HG02763 (cell line): Measurements from ENCODE around the gene ZNF786.
"Not testable (repeated sequence)": the region's sequence is repeated elsewhere in the genome, so short reads cannot be mapped to it uniquely, and the experiment has no call there.

Source experiments
- ATAC-seq: cut with Tn5 transposase; IDR thresholded peaks from one replicate; pipeline ENCODE4 v1.9.1; 2021; ENCODE audit warnings: mild to moderate bottlenecking, moderate library complexity; ENCODE audit not compliant: unreplicated experiment

Gene ZNF786

DNA sequence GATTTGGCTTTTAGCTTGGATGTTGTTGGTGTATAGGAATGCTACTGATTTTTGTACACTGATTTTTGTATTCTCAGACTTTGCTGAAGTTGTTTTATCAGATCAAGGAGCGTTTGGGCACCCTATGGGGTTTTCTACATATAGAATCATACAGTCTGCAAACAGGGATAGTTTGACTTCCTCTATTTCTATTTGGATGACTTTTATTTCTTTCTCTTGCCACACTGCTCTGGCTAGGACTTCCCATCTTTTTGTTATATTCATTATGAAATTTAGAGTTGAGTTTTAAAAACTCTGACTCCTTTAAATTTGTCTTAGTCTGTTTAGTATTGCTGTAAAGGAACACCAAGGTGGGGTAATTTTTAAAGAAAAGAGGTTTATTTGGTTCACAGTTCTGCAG is 4.7 kb downstream of the ZNF786 start:
- ATAC-seq, result no peak

- ATAC-seq, result no peak
Measured at GRCh38 chr7:149084407-149084806, 6.1 kb downstream of the ZNF786 start.

DNA sequence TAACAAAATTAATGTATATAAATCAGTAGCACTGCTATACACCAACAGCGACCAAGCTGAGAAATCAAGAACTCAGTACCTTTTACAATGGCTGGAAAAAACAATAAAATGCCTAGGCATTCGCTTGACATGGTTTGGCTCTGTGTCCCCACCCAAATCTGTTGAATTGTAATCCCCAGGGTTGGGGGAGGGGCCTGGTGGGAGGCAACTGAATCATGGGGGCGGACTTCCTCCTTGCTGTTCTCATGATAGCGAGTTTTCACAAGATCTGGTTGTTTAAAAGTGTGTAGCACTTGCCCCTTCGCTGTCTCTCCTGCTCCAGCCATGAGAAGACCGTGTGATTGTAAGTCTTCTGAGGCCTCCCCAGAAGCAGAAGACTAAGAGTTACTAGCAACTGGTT is 8.6 kb downstream of the ZNF786 start:
- no peak for ATAC-seq

DNA sequence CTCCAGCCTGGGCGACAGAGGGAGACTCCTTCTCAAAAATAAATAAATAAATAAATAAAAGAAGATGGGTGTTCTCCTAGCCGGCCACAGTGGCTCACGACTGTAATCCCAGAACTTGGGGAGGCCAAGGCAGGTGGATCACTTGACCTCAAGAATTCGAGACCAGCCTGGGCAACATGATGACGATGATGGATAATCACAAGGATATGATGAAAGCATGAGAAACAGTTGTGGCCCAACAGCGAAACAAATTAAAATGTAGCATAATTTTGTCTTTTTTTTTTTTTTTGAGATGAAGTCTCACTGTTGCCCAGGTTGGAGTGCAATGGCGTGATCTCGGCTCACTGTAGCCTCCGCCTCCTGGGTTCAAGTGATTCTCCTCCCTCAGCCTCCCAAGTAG is 12.9 kb downstream of the ZNF786 start:
- no peak for ATAC-seq

DNA sequence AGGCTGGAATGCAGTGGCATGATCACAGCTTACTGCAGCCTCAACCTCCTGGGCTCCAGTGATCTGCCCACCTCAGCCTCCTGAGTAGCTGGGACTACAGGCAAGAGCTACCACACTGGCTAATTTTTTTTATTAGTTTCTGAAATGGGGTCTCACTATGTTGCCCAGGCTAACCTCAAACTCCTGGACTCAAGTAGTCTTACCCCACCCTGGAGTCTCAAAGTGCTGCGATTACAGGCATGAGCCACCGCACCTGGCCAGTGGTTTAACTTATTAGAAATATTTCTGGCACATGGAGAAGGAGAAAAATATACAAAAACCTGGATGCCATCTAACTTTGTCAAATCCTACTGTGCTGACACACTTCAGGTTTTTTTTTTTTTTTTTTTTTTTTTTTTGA is 15.2 kb downstream of the ZNF786 start:
- ATAC-seq, result no peak

DNA sequence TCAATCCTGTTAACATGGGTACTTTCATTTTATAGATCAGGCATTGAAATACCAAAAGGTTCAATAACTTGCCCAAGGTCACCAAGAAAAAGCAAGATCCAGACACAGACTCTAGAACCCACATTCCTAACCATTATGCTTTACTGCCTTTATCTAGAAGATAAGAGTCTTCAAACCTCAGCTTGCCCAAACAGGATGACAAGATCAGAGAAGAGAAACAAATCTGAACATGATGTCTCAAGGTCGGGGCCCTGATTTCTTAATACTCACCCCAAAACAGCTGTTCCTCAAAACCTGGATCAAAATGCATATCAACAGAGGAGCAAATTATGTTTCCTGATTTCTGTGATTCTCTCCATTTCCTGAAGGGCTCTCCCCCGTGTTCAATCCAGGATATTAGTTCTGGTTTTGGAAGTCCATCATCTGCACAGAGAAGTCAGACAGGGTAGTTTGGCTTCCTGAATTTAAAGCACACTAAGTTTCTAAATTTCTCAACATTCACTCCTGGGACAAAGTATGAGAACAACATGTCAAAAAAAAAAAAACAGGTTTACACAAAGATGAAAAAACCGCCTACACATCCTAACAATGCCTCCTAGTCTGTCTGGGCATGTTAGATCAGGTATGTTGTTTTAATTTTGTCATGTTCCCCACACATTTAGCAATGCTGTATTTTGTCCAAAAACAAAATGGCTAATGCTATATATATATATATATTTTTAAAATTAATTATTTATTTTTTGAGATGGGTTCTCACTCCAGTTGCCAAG is 16.2 kb downstream of the ZNF786 start:
- no peak for ATAC-seq

- no peak for ATAC-seq
Measured at GRCh38 chr7:149072438-149072775, 18.1 kb downstream of the ZNF786 start.

GRCh38 chr7:149071641-149072437 is 18.7 kb downstream of the ZNF786 start:
- peak; percentile 49 for ATAC-seq

DNA sequence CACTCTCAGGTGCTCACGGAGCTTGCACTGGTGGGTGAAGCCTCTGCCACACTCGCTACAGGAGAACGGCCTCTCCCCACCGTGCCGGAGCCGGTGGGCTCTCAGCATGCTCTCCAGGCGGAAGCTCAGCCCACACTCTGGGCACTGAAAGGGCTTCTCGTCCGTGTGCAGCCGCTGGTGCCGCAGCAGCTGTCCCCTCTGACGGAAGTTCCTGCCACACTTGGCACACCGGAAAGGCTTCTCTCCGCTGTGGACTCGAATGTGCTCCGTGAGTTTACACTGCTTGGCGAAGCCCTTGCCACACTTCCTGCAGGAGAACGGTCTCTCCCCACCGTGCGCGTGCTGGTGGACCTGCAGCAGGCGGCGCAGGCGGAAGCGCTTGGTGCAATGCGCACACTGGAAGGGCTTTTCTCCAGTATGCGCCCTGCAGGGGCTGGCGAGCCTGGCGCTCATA is 19.3 kb downstream of the ZNF786 start:
- no peak for ATAC-seq

- no peak for ATAC-seq
Measured at GRCh38 chr7:149070372-149071125, 20.0 kb downstream of the ZNF786 start.

DNA sequence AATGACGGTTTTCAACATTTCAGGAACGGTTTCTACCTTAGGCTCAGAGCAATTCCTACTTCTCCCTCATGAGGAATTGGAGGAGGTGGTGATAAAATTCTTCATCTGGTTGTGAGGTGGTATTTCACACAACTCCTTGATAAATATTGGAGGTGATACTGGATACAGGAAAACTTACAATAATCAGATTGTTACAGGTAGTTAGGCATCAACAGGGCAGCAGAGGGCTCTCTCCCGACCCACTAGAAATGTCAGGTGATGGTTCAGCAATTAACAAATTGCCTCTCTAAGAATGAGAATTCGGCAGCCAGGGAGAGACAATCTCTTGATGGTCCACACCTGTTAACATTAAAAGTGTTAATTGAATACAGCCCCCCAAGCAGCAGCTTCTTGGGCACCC is 22.6 kb downstream of the ZNF786 start:
- no peak for ATAC-seq

GRCh38 chr7:149063476-149063875 is 27.0 kb downstream of the ZNF786 start:
- ATAC-seq, result no peak

- ATAC-seq, result not testable (repeated sequence)
Measured at GRCh38 chr7:149062217-149062899, 28.2 kb downstream of the ZNF786 start.

- no peak for ATAC-seq
Measured at GRCh38 chr7:149060156-149060555, 30.4 kb downstream of the ZNF786 start.

DNA sequence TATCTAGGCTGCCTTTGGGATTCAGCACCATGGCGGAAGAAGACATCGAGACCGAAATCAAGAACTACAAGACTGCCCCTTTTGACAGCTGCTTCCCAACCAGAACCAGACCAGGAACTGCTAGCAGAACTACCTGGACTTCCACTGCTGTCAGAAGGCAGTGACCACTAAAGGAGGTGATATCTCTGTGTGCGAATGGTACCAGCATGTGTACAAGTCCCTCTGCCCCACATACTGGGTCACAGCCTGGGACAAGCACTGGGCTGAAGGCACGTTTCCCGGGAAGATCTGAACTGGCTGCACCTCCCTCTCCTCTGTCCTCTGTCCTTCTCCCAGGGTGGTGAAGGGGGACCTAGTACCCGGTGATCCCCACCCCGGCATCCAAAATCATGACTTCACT is 36.6 kb downstream of the ZNF786 start:
- ATAC-seq, result no peak

DNA sequence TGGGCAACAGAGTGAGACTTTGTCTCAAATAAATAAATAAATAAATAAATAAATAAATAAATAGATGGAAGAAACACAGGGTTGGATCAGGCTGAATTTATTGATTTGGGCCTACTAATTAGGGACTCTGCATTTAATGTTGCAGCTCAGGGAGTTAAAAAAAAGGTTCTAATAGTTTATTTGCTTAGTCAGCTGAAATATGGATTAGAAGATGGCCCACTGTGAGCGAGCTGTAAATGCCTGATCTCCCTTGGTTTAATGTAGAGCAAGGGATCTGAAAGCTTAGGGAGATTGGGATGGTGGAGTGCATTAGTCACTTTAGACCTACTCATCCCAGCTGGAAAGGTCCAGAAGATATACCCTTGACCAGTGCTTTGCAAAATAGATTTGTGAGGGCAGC is 37.1 kb downstream of the ZNF786 start:
- no peak for ATAC-seq

DNA sequence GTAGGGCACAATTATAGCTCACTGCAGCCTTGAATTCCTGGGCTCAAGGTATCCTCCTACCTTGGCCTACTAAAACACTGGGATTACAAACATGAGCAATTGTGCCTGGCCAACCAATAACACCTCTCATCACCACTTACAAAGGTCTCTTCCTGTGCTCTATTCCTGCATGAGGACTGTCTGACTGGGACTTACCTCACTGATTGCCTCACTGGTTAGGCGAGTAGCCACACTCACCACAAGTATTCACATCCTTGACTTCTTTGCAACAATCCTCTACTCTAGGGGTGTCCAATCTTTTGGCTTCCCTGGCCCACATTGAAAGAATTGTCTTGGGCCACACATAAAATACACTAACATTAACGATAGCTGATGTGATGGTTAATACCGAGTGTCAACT is 39.6 kb downstream of the ZNF786 start:
- ATAC-seq, result no peak

DNA sequence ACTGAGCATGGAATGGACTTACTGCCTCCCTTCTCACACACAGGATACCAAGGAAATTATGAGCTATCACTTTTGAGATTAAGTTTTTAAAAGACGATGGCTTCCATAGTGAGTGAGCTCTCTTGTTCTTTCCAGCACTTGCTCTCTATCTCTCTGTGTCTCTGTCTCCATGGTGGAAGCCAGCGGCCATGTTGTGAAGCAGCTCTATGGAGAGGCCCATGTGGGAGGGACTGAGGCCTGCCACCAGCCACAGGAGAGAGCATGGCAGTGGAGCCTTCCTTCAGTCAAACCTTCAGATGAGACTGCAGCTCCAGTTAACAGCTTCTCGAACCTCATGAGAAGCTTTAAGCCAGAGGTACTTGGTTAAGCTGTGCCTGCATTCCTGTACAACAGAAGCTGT is 41.7 kb downstream of the ZNF786 start:
- ATAC-seq, result no peak

DNA sequence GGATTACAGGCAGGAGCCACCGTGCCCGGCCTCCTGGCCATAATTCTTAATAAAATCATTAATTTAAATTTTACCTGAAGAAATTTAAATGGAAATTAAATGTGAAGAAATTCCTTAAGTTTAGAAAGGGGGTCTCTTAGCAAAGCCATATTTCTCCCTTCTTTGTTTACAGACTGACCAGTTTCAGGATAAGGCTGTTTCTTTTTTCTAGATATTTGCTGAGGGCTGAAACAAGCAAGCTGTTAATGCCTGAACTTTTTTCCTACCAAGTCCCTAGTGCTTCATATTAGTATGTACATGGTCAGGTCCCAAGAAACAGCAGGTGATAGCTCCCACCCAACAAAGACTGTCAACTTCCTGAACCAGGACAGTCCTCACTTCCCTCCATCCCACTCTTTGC is 44.1 kb downstream of the ZNF786 start:
- no peak for ATAC-seq

DNA sequence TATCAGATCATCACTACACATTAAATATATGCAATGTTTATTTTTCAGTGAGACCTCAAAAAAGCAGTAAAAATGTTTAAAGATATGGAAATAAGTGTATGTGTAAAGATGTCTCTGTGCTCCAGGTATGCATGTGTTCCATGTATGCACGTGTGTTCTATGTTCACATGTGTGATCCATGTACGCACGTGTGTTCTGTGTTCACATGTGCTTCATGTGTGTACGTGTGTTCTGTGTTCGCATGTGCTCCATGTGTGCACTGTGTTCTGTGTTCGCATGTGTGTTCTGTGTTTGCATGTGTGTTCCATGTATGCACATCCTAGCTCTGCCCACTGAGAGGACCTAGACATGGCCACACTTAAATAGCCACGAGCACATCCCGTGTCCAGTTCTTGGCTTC is 46.6 kb downstream of the ZNF786 start:
- ATAC-seq, result no peak

DNA sequence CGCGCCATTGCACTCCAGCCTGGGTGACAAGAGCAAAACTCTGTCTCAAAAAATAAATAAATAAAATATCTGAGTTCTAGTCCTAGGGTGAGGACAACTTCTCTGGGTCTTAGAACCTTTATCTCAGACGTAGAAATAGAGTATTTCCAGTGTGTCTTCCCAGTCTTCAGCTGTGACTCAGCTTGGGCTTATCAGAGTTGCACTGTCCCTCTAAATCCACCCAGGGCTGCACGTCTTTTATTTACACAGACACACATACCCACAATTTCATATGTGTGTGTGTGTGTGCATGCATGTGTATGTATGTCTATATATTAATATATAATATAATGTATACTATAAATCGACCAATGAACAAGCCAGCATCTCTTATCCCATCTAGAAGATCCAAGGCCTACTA is 49.2 kb downstream of the ZNF786 start:
- ATAC-seq, result no peak
